ENCODE measurements around the gene CHRM4. TPM values are rescaled to one million over a fixed set of nuclear protein-coding genes. Genes with fewer than 3 reads are reported as not detected.

Gene CHRM4
- under 1 TPM; 0.16 to 0.34 (median 0.28) TPM for polyA plus RNA-seq (ENCODE audit: insufficient read length in 3 of 3)
- long read RNA-seq, donor 1: 0 reads
- long read RNA-seq, donor 2: 0 reads
- long read RNA-seq, donor 3: 0 reads
- long read RNA-seq, donor 4: 0 reads
- long read RNA-seq, donor 5: 0 reads
- long read RNA-seq, donor 6: 0 reads
- long read RNA-seq, donor 7: 0 reads
- long read RNA-seq, donor 8: 0 reads
- long read RNA-seq, donor 9: 0 reads
- long read RNA-seq, donor 10: 0 reads
- long read RNA-seq, donor 11: 0 reads
- long read RNA-seq, donor 12, partial matches to known transcripts: 0 of 1 reads
- long read RNA-seq, donor 12, other reads (novel, unspliced or antisense): 0 of 1 reads
- long read RNA-seq, donor 13: 0 reads
- long read RNA-seq, donor 14: 0 reads
- long read RNA-seq, donor 15: 0 reads
- long read RNA-seq, donor 16: 0 reads

GRCh38 chr11:46391578-46392420 is at the start of gene CHRM4:
Gene CHRM4, minus strand, starts transcription at chr11:46391776. Its CDS starts 5,219 bp downstream, at chr11:46386557.
- DNase-seq: no peak

GRCh38 chr11:46438211-46438610 is 46.6 kb upstream of the CHRM4 start:
- no peak for DNase-seq

- no peak for DNase-seq
These were observed 45.6 kb upstream of the CHRM4 start for GRCh38 chr11:46437122-46437689.

GRCh38 chr11:46436113-46436512 is 44.5 kb upstream of the CHRM4 start:
- no peak for DNase-seq

- no peak for DNase-seq
These were observed 44.1 kb upstream of the CHRM4 start for GRCh38 chr11:46435679-46436078.

GRCh38 chr11:46431211-46431610 is 39.6 kb upstream of the CHRM4 start:
- no peak for DNase-seq

- DNase-seq: no peak
These were observed 38.1 kb upstream of the CHRM4 start for GRCh38 chr11:46429717-46430116.

GRCh38 chr11:46427364-46427763 is 35.8 kb upstream of the CHRM4 start:
- no peak for DNase-seq

GRCh38 chr11:46426233-46426991 is 34.8 kb upstream of the CHRM4 start:
- no peak for DNase-seq

- no peak for DNase-seq
These were observed 31.0 kb upstream of the CHRM4 start for GRCh38 chr11:46422588-46422987.

GRCh38 chr11:46421257-46421880 is 29.8 kb upstream of the CHRM4 start:
- DNase-seq: no peak

GRCh38 chr11:46420513-46420912 is 28.9 kb upstream of the CHRM4 start:
- DNase-seq: no peak

- no peak for DNase-seq
These were observed 27.2 kb upstream of the CHRM4 start for GRCh38 chr11:46418751-46419150.

GRCh38 chr11:46417711-46418110 is 26.1 kb upstream of the CHRM4 start:
- no peak for DNase-seq

- DNase-seq: no peak
These were observed 23.3 kb upstream of the CHRM4 start for GRCh38 chr11:46414879-46415278.

- no peak for DNase-seq
These were observed 22.9 kb upstream of the CHRM4 start for GRCh38 chr11:46414466-46414796.

GRCh38 chr11:46413760-46414465 is 22.3 kb upstream of the CHRM4 start:
- no peak for DNase-seq

- no peak for DNase-seq
These were observed 18.4 kb upstream of the CHRM4 start for GRCh38 chr11:46410021-46410420.

GRCh38 chr11:46408407-46408986 is 16.9 kb upstream of the CHRM4 start:
- no peak for DNase-seq

GRCh38 chr11:46407635-46408034 is 16.1 kb upstream of the CHRM4 start:
- no peak for DNase-seq
